DOHH2 (cell line): ENCODE data around the gene PDPR.
"Not testable (repeated sequence)": the region's sequence is repeated elsewhere in the genome, so short reads cannot be mapped to it uniquely, and the experiment has no call there.

Experiments
- H3F3A ChIP-seq: fragments of 200-600 bp; sonication (generic), shearing (Covaris generic); 2 replicates; pipeline ENCODE4 v1.6.0; 2016; ENCODE audit warnings: antibody characterized with exemption, mild to moderate bottlenecking; ENCODE audit not compliant: control insufficient read depth, insufficient read depth
- H3K27ac ChIP-seq: fragments of 200-600 bp; sonication (generic); 2 replicates; pipeline ENCODE4 v1.5.1; 2014; ENCODE audit warnings: low read depth, mild to moderate bottlenecking, low read length, moderate library complexity
- H3K27me3 ChIP-seq: fragments of 200-600 bp; sonication (generic); 2 replicates; pipeline ENCODE4 v1.6.1; 2014; ENCODE audit warnings: mild to moderate bottlenecking, low read length, mixed read lengths; ENCODE audit not compliant: control insufficient read depth
- H3K36me3 ChIP-seq: fragments of 200-600 bp; sonication (generic); 2 replicates; pipeline ENCODE4 v1.6.1; 2014; ENCODE audit warnings: mild to moderate bottlenecking, low read length, moderate library complexity, mixed read lengths; ENCODE audit not compliant: control insufficient read depth
- H3K4me1 ChIP-seq: fragments of 200-600 bp; sonication (generic); 2 replicates; pipeline ENCODE4 v1.6.1; 2014; ENCODE audit warnings: mild to moderate bottlenecking, low read length, mixed read lengths; ENCODE audit not compliant: control insufficient read depth
- H3K4me2 ChIP-seq: fragments of 200-600 bp; sonication (generic); 2 replicates; pipeline ENCODE4 v1.6.0; 2014; ENCODE audit warnings: mild to moderate bottlenecking, low read length, moderate library complexity
- H3K4me3 ChIP-seq: fragments of 200-600 bp; sonication (generic); 2 replicates; pipeline ENCODE4 v1.5.1; 2014; ENCODE audit warnings: mild to moderate bottlenecking, low read length, mixed read lengths
- H3K79me2 ChIP-seq: fragments of 200-600 bp; sonication (generic); 2 replicates; pipeline ENCODE4 v1.6.1; 2014; ENCODE audit warnings: mild to moderate bottlenecking, low read length, mixed read lengths; ENCODE audit not compliant: control insufficient read depth
- H3K9me2 ChIP-seq: fragments of 200-600 bp; sonication (generic); replicated peaks from 2 replicates; pipeline ENCODE4 v1.6.1; 2014; ENCODE audit warnings: mild to moderate bottlenecking, low read length, mixed read lengths; ENCODE audit not compliant: control insufficient read depth
- H3K9me3 ChIP-seq: fragments of 200-600 bp; sonication (generic); 2 replicates; pipeline ENCODE4 v1.6.1; 2014; ENCODE audit warnings: antibody characterized with exemption, low read length, mixed read lengths; ENCODE audit not compliant: control insufficient read depth, insufficient read depth
- H4K20me1 ChIP-seq: fragments of 200-600 bp; sonication (generic); 2 replicates; pipeline ENCODE4 v1.6.0; 2014; ENCODE audit warnings: low read depth, mild to moderate bottlenecking, antibody characterized with exemption, low read length, moderate library complexity; ENCODE audit not compliant: control insufficient read depth, insufficient read depth

Gene PDPR

DNA sequence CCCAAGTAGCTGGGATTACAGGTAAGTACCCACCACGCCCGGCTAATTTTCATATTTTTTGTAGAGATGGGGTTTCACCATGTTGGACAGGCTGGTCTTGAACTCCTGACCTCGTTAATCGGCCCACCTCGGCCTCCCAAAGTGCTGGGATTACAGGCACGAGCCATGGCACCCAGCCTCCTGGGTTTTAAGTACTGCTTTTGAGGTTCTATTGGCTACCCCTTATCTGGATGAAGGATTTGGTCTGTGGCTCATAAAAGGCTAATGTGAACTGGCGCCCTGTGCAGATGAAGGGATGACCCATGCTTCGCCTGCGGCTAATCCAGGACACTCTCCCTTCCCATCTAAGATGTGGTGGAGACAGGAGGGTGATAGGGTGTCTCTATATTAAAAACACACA, 85.0 kb downstream of the PDPR start:
- H4K20me1 ChIP-seq, H3K4me2 ChIP-seq, H3K79me2 ChIP-seq: not testable (repeated sequence)

DNA sequence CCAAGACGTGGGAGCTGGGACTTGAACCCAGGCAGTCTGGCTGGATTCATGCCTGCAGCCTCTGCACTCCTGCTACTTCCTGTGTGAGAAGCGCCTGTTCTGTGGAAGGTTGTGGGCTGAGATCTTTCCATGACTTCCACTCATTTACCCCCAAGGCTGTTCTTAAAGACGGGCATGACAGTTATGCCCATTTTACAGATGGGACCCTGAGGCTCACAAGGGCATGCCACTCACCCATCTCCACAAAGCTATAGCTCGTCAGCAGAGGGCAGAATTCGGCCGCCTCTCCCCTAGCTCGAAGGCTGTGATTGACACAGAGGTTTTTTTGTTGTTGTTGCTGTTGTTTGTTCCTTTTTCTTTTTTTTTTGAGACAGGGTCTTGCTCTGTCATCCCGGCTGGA, 85.9 kb downstream of the PDPR start:
- not testable (repeated sequence) for H3K9me2 ChIP-seq, H3K36me3 ChIP-seq, H3K4me1 ChIP-seq, H3K27ac ChIP-seq, H3K27me3 ChIP-seq, H3K4me3 ChIP-seq, H3K9me3 ChIP-seq, H3K79me2 ChIP-seq, H3K4me2 ChIP-seq, H3F3A ChIP-seq, H4K20me1 ChIP-seq

More for the DNA sequence above, 85.0 kb downstream of the PDPR start:
- not testable (repeated sequence) for H3K9me2 ChIP-seq, H3K36me3 ChIP-seq, H3F3A ChIP-seq, H3K27me3 ChIP-seq, H3K4me1 ChIP-seq, H3K9me3 ChIP-seq, H3K27ac ChIP-seq, H3K4me3 ChIP-seq

DNA sequence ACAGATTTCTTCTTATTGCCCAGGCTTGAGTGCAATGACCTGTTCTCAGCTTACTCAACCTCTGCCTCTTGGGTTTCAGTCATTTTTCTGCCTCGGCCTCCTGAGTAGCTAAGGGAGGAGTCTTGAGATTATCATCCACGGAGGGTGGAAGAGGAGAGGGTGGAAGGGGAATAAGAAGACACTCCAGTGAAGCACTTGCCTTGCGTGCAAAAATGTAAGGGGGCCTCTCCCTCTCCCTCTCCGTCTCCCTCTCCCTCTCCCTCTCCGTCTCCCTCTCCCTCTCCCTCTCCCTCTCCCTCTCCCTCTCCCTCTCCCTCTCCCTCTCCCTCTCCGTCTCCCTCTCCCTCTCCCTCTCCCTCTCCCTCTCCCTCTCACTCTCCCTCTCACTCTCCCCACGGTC, 89.4 kb downstream of the PDPR start:
- not testable (repeated sequence) for H3K27me3 ChIP-seq, H4K20me1 ChIP-seq, H3K4me2 ChIP-seq, H3K9me2 ChIP-seq, H3K27ac ChIP-seq, H3K36me3 ChIP-seq, H3K9me3 ChIP-seq, H3K4me1 ChIP-seq, H3K79me2 ChIP-seq, H3F3A ChIP-seq, H3K4me3 ChIP-seq

DNA sequence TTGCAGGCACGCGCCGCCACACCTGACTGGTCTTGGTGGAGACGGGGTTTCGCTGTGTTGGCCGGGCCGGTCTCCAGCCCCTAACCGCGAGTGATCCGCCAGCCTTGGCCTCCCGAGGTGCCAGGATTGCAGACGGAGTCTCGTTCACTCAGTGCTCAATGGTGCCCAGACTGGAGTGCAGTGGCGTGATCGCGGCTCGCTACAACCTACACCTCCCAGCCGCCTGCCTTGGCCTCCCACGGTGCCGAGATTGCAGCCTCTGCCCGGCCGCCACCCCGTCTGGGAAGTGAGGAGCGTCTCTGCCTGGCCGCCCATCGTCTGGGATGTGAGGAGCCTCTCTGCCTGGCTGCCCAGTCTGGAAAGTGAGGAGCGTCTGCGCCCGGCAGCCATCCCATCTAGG, 89.9 kb downstream of the PDPR start:
- not testable (repeated sequence) for H3K9me3 ChIP-seq, H3F3A ChIP-seq, H3K4me1 ChIP-seq, H3K79me2 ChIP-seq, H3K36me3 ChIP-seq, H3K4me2 ChIP-seq, H3K4me3 ChIP-seq, H3K9me2 ChIP-seq, H4K20me1 ChIP-seq, H3K27ac ChIP-seq, H3K27me3 ChIP-seq

DNA sequence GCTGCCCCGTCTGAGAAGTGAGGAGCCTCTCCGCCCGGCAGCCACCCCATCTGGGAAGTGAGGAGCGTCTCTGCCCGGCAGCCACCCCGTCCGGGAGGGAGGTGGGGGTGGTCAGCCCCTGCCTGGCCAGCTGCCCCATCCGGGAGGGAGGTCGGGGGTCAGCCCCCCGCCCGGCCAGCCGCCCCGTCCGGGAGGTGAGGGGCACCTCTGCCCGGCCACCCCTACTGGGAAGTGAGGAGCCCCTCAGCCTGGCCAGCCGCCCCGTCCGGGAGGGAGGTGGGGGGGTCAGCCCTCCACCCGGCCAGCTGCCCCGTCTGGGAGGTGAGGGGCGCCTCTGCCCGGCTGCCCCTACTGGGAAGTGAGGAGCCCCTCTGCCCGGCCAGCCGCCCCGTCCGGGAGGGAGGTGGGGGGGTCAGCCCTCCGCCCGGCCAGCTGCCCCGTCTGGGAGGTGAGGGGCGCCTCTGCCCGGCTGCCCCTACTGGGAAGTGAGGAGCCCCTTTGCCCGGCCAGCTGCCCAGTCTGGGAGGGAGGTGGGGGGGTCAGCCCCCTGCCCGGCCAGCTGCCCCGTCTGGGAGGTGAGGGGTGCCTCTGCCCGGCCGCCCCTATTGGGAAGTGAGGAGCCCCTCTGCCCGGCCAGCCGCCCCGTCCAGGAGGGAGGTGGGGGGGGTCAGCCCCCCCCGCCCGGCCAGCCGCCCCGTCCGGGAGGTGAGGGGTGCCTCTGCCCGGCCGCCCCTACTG, 90.7 kb downstream of the PDPR start:
- not testable (repeated sequence) for H3K9me2 ChIP-seq, H3K4me3 ChIP-seq, H3K27me3 ChIP-seq, H3K4me1 ChIP-seq, H3K27ac ChIP-seq, H3K4me2 ChIP-seq, H4K20me1 ChIP-seq, H3F3A ChIP-seq, H3K9me3 ChIP-seq, H3K79me2 ChIP-seq, H3K36me3 ChIP-seq

DNA sequence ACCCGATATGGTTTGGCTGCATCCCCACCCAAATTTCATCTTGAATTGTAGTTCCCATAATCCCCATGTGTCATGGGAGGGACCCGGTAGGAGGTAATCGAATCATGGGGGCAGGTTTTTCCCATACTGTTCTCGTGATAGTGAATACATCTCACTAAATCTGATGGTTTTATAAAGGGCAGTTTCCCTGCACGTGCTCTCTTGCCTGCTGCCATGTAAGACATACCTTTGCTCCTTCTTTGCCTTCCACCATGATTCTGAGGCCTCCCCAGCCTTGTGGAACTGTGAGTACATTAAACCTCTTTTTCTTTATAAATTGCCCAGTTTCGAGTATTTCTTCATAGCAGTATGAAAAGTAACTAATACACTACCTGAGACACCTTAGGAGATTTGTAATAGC, 92.2 kb downstream of the PDPR start:
- not testable (repeated sequence) for H4K20me1 ChIP-seq, H3K9me3 ChIP-seq, H3K4me3 ChIP-seq, H3F3A ChIP-seq, H3K79me2 ChIP-seq, H3K9me2 ChIP-seq, H3K27ac ChIP-seq, H3K4me1 ChIP-seq, H3K27me3 ChIP-seq, H3K36me3 ChIP-seq, H3K4me2 ChIP-seq
